Activated T-cell treated with anti-CD3 and anti-CD28 coated beads for 4 hours (primary cell): ENCODE data around the gene FBLL1.
"Not testable (repeated sequence)": the region's sequence is repeated elsewhere in the genome, so short reads cannot be mapped to it uniquely, and the experiment has no call there.

Experiments used
- DNase-seq: peaks from one replicate; pipeline ENCODE4 v3.0.0-alpha.2; 2020

FBLL1 gene

DNA sequence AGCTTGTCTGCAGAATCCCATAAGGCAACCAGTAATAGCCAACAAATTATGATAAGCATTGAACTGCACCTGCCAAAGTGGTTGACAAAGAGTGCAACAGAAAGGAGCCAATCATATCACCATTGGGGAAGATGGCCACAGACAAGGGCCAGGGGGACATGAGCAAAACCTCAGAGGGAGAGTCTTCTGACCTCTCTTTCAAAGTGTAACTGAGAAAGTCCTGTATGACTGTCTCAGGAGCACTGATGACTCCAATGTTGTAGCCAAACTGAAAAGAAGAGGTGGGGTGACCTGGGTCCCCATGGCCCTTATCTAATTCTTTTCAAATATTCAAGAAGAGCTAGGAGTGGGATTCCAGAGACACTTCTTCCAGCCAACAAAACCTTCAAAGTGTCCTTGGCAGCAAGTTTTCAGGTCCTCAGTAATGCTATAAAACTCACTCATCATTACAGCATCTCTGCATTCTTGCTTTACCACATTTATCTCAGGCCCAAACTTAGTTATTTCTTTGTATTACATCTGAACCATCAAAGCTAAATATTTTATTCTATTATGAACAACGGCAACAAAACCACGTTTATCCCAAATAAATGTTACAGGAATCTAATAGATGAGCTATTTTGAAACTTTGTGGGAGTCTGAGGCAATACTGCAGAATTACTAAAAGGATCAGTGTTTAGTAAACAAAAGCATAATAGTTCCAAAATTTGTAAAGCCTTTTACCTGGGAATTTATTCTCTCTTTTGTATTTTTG lies 24.4 kb downstream of the FBLL1 start:
- DNase-seq: no peak

- DNase-seq: no peak
Observed at GRCh38 chr5:168557389-168557788, 28.3 kb downstream of the FBLL1 start.

GRCh38 chr5:168562279-168562678 lies 33.2 kb downstream of the FBLL1 start:
- no peak for DNase-seq

GRCh38 chr5:168563959-168564358 lies 34.9 kb downstream of the FBLL1 start:
- DNase-seq: no peak

DNA sequence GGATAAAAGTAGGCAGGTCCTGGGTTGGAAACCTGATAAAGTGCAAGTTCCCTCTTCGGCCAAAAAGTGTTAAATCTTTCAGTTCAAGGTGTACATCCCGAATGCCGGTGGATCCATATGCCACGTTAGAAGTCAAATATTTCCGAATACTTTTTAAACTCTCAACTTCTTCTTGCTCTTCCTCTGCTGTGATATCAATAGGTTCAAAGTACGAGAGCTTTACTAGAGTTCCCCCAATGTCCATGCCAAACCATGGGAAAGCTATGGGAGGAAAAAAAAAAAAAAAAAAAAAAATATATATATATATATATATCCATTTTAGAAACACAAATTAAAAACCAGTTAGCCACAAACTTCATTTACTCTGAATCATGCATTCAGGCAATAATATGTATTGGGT lies 39.6 kb downstream of the FBLL1 start:
- DNase-seq: no peak

- no peak for DNase-seq
Observed at GRCh38 chr5:168570490-168571328, 41.6 kb downstream of the FBLL1 start.

- not testable (repeated sequence) for DNase-seq
Observed at GRCh38 chr5:168573663-168574062, 44.6 kb downstream of the FBLL1 start.

DNA sequence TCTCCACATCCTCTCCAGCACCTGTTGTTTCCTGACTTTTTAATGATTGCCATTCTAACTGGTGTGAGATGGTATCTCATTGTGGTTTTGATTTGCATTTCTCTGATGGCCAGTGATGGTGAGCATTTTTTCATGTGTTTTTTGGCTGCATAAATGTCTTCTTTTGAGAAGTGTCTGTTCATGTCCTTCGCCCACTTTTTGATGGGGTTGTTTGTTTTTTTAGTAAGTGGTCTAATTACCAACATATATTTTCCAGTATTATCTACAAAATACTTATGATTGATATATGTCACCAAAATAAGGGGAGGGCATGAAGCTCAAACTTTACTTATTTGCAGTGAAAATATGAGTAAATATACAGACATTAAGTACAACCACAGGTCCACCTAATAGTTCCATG lies 45.1 kb downstream of the FBLL1 start:
- not testable (repeated sequence) for DNase-seq

- no peak for DNase-seq
Observed at GRCh38 chr5:168575391-168576372, 46.6 kb downstream of the FBLL1 start.

GRCh38 chr5:168578006-168578405 lies 48.9 kb downstream of the FBLL1 start:
- DNase-seq: no peak

DNA sequence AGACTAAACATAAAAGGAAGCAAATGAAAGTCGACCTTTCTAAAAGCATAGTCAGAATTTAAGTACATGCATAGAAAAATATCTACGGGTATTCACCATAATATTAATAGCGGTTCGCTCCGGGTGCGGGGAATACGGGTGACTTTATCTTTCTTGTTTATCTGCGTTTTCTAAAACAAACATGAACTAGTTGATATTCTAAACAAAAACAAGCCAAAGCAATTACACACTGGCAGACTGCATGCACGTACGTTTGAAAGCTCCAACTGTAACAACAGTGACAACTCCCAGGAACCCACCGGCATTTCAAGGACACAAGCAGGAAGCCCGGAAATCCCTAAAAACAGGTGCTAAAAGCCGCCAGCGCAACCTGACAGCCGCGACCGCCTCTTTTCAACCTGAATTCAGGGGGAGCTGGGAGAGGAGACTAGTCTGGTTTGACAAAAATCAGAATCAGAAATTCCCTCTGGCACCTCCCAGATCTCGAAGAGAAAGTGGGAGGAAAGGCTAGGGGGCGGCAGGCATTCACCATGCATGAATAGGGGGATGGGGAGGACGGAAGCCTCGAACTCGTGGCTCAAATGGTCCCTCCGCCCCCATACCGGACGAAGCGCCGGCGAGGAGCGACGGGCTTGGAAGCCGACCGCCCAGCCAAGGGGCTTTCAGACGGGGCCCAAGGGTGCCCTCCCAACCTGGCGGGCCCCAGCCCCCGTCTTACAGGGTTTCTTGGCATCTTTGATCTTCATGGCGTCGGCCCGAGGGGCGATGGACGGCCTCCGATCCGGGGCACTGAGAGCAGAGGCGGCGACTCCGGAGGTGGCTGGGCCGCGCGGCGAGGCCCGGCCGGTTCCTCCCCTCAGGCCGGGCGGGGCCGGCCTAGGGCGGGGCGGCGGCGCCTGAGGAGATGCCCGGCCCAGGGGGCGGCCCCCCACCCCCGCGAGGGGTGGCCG lies 49.7 kb downstream of the FBLL1 start, which contains the start of gene PANK3:
TSS of gene PANK3 (minus strand) at position 831 of the 950 bp plus-strand sequence. CDS start at position 746, 85 bp downstream.
- DNase-seq: peak; percentile 14

DNA sequence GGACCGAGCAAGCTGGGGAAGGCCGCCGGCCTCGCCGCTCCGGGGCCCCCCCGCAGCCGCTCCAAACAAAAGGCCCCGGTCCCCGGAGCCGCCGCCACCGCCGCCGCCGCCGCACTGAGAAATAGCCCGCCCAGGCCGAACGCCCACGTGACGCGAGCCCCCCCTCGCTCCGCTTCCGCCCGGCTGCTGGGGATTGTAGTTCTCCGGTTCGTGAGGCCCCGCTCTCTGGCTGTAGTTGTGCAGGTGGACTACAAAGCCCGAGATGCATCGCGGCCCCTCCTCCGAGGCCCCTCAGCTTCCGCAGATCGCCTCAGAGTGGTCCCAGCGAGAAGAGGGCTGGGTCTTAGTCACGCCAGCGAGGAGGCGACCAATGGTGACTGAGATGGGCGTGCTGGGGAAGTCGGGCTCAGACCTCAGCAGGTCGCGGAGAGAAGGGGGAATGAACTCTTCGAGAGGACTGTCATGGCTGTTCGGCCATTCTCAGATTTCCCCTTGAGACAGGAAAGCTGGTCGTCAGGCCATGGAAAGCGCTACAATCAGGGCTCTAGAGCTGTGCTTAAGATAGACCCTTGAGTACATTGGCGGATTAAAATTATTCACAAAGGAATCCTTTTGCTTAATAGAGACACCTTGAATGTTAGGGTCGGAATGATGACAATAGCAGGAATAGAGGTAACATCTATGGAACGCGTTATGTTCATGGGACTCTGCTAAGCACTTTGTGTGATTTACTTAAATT lies 50.6 kb downstream of the FBLL1 start:
- DNase-seq: peak; percentile 93

DNA sequence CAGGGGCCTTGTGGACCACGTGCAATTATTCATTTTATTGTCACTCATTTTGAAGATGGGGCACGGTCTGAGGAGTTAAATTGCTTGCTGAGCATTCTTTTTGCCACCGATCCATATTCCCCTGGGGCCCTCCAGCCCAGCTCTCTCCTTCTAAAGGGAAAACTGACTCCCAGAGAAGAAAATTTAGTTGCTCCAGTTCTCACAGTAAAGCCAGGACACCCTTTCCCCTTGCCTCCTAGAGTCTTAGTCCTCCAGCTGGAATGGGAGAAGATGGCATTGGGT lies 51.1 kb downstream of the FBLL1 start:
- DNase-seq: no peak
